HT1080 (cell line): ENCODE data around the gene TUBGCP5. TPM values are rescaled to one million over a fixed set of nuclear protein-coding genes. Genes with fewer than 3 reads are reported as not detected.

ENCODE experiments used
- DNase-seq: peaks from one replicate; pipeline ENCODE4 v3.0.0-alpha.2; 2015; ENCODE audit warnings: low read depth
- total RNA-seq: library from RNA; depleted of rRNA; stranded (reverse); fragments of >200 nt; shearing (Covaris generic); gene quantifications from 2 replicates; pipeline ENCODE4 v1.2.3, GENCODE V29; 2014

Gene TUBGCP5
- total RNA-seq, 1 experiment from 2014 or later = 18.9 TPM

DNA sequence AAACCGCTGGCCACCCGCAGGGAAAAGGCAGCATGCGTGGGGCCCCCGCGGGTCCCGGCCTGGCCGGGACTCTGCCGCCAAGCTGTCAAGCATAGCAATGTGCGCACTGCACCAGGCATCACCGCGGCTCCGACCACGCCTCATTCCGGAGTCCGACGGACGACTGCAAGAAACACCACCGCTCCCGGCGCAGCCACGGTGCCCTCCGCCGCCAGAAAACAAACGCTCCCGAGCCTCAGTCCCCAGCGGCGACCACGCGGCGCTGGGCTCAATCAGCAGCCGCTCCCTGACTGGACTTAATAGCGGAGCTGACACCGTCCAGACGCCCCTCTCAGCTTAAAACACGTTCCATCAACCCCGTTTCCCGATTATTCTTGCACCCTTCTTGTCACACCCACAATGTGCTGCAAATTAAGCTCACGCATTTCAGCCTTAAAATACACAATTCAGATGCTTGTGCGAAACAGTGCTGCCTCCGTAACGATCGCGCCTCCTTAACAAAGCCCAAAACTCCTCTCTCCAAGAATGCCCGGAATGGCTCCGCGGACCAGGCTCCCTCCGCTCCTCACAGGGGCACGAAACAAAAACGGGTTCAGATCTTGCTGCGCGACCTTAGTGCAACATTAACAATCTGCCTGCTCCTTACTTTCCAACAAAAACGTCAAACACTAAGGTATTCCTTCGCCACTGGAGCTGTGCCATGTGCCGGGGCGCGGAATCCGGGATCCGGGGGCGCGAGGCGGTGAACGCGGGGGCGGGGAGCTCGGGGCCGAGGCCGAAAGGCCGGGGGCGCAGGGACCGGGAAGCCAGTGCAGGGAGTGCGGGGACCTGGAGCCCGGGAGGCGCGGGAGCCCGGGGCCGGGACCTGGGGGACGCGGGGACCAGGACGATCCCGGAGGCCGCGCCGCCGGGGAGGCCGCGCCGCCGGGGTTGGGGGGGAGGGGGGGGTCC lies 59.9 kb downstream of the TUBGCP5 start:
- DNase-seq = peak; percentile 47

DNA sequence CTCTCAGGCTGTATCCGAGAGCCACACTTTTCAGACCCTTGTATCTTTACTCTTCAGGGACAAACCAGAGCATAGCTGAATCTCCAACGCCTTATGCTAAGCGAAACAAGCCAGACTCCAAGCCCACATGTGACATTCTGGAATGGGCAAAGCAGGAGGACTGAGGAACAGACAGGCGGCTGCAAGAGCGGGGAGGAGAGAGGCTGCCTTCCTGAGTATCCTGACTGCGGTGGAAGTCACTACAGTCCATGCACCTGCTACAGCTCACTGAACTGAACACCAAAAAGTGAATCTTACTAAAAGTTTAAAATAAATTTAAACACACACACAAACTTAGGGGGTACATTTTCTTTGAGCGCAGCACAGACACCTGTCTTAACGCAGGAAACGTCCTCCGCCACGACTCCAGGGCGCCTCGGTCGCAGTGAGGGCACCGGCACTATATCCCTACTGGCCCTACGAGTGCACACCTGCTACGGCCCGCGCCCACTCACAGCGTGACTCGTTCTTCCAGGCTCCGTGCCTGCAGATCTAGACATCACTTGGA lies 60.6 kb downstream of the TUBGCP5 start:
- no peak for DNase-seq

DNA sequence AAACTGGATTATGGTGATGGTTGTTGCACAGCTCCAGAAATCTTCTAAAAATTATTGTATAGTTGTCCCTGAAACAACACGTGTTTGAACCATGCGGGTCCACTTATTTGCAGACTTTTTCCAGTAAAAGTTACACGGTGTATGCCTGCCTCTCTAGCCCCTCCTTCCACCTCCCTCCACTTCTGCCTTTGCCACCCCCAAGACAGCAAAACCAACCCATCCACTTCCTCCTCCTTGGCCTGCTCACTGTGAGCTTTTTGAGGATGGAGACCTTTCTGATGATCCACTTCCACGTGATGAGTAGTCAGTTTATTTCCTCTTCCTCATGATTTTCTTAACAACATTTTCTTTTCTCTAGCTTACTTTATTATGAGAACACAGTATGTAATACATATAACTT lies 64.6 kb downstream of the TUBGCP5 start:
- no peak for DNase-seq

DNA sequence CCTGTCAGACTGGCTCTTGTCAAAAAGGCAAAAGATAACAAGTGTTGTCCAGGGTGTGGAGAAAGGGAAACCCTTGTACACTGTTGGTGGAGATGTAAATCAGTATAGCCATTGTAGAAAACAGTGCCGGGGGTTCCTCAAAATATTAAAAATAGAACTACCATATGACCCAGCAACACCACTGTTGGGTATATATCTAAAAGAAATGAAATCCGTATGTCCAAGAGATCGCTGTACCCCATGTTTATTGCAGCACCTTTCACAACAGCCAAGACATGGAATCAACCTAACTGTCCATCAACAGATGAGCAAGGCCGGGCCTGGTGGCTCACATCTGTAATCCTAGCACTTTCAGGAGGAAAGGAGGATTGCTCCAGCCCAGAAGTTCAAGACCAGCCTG lies 65.4 kb downstream of the TUBGCP5 start:
- DNase-seq = no peak

DNA sequence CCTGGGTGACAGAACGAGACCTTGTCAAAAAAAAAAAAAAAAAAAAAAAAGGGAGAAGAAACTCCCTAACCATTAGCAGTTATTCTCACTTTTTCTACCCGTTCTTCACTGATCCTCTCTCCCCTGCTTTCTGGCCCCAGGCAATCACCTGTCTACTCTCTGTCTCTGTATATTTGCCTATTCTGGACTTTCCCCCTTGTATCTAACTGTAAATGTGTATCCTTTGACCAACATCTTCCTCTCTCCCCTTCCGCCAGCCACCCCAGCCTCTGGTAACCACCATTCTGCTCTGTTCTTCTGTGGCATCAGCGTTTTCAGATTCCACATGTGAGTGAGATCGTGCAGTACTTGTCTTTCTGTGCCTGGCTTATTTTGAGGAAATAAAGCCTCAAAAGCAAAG lies 66.1 kb downstream of the TUBGCP5 start:
- DNase-seq = no peak

DNA sequence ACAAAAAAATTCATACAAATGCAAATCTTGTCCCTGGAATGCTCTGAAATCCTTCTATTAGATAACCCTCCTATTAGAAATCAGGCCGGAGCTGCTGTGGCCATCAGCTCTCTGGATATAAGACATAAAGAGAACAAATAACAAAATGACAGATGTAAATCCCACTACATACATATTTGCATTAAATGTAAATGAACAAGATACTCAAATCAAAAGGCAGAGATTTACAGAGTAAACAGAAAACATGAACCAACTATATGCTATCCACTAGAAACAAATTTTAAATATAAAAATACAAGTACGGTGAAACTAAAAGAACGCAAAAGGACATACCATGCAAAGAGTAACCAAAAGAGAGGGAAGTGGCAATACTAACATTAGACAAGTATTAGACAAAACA lies 69.9 kb downstream of the TUBGCP5 start:
- no peak for DNase-seq

DNA sequence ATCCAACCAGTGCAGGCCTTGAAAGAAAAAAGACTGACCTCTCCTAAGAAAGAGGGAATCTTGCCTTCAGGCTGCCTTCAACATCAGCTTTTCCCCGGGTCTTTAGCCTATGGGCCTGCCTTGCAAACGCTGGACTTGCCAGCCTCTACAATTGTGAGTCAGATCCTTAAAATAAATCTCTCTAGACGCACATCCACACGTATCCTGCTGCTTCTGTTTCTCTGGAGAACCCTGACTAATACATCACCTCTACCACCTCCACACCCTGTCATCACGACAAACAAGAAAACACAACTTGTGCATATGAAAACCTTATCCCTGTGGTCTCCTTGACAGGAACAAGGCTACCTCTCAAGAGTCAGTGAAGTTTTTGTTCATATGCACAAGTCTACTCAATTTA lies 71.0 kb downstream of the TUBGCP5 start:
- peak; percentile 94 for DNase-seq

DNA sequence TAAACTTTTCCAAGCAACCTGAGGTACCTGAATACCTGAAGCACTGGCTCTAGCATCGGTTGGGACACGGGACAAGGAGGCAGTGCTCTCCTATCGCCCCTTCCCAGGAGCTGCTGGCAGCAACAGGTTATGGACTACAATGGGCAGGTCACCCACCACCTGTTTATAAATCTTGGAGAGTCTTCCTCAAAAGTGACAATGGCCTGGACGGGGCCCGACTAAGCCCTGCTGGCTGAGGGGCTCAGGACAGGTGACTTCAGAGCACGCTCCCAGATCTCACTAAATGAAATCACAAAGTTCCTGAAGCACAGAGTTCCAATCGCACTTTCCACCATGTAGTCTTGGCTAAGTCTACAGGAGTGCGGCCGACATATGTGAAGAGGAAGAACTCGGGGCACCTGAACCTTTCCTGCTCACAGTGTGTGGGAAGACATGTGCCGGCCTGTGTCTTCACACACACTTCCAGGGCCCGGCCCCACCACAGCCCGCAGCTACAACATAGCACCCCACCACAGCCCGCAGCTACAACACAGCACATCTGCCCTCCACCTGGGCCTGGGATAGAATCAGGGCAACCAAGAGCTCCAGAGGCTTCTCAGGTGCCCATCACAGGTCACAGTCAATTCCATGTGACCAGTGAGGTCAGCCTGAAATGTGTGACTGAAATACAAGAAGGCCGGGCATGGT lies 72.1 kb downstream of the TUBGCP5 start:
- no peak for DNase-seq

DNA sequence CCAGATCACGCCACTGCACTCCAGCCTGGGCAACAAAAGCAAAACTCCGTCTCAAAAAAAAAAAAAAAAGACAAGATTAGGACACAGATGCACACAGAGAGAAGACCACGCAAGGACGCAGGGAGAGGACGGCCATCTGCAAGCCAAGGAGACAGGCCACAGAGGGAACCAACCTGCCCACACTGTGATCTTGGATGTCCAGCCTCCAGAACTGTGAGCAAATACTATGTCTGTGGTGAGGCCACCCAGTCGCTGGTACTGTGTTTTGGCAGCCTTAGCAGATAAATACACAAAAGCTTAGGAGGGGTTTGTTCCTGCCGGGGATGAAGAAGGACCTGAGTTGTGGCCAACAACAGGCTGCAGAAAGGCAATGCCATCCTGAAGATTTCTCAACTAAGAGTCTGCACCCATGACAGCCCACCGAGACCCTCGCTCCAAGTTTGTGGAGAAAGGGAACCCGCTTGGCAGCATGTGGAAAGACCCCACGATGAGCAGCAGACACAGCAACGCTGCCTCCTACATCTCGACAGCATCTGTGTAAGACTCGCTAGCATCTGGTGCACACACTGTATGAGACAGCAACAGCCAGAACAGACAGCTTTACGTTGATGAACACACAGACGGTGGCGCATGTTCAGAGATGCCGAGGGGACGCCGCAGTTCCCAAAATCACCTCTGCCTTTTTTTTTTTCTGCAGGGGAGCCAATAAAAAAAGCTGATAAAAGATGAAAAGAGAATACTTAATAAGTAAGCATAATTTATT lies 72.9 kb downstream of the TUBGCP5 start:
- DNase-seq = no peak

DNA sequence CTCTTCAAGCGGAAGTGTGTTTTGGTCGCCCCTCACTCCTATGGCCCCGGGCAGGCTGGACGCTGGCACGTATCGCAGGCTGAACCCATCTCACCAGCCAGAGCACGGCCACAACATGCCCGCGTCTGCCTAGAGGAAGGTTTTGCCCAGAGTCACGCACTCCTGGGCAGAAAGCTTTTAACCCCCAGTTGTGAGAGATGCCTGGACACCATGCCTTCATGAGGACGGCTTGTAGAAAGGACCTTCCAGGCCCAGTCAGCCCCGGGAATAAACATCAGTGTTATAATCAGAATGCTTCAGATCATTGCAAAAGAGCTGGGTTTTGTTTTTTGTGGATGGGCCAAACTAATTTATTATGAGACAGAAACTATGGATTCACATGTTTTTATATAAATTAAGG lies 75.7 kb downstream of the TUBGCP5 start:
- DNase-seq = no peak

DNA sequence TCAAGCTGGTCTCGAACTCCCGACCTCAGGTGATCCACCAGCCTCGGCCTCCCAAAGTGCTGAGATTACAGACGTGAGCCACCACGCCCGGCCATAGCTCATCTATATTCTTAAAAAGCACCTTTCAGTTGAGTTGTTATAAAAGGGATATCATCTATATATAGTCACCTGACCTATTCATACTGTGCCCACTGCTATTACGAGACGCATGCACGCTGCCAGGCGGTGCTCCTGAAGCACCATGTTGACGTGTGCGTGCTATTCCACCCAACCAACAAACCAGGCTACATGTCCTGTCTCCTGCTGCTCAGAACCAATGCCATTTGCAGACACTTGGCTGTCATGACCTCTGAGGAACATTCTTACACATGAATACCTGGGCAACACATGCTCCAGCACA lies 76.8 kb downstream of the TUBGCP5 start:
- DNase-seq = no peak

DNA sequence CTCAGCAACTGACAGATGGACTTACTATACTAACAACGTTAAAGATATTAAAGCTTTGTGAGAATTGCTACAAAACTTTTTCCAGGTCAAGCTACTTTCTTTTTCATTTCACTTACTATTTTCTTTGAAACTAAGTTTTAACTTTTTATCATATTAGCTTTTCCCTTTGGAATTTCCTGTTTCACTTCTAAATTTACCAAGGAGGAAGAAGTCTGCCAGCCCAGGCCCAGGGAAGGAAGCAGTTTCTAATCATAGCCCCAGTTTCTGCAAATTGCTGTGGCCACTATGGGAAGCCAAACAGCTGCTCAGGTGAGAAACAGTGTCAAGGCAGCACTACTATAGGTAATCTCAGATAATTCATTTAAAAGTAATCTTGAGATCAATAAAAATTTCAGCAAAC lies 77.6 kb downstream of the TUBGCP5 start:
- DNase-seq = no peak

DNA sequence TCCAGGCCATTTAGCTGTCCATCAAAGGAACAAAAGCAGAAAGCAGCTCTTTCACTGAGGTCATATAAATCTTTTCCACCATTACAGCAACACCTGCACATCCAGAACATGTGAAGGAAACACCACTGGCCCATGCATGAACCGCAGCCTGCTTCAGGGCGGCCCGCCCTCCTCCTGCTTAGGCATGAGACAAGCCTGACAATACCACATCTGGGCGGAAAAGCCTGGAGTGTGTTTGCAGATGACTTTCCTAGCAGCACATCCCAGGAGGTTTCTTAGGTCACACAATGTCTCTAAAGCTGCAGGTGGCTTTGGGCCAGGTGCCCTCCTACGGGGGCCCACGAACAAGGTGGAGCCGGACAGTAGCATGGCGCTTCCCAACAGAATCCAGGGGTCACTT lies 78.8 kb downstream of the TUBGCP5 start:
- no peak for DNase-seq

DNA sequence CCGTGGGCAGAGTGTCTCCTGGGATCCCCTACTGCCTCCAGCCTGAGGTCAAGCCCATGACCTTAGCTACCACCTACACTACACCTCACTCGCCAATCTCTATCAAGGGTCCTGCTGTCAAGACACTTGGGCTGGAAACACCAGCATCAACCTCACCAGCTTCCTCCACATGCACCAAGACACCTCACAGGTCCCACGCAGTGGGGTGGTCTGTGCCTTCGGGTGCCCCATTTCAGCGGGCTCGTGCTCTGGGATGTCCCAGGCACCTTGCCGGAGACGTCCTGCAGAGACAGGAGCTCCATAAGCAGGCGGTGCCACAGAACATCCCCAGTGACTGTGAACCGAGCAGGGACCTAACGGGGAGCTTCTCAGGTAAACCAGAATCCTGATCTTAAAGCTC lies 79.2 kb downstream of the TUBGCP5 start:
- no peak for DNase-seq

DNA sequence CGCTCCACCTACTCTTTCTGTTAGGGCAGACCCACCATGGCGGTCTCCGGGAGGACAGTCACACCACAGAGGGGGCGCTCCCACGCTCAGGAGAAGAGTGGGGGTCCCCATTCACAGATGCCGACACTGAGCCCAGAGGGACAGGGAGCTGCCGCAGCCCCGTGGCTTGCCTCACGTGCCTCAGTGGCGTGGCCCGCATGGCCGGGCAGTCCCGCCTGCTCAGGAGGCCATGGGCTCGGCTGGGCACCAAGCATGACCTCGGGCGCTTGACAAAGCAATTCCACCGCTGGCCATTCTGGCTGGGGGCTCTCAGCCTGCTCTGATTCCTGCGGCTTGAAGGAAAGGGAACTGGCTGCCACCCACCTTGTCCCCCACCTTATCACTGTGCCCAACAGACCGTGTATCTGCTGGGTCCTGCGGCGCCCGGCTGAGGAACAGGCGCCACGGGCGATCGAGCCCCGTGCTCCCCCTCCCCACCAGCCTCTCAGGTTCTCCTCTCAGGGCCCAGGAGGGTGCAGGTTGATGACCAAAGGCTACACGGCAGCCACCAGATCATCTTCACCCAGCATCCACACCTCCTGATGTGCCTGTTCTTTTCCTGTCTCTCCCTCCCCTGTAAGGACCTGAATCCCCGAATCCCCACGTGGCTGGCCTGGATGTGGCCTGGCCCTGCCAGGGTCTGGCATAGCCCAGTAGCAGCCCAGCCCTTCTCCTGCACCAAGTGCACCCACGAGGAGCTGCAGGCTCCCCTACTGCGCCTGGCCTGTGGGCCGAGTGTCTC lies 79.9 kb downstream of the TUBGCP5 start:
- no peak for DNase-seq

DNA sequence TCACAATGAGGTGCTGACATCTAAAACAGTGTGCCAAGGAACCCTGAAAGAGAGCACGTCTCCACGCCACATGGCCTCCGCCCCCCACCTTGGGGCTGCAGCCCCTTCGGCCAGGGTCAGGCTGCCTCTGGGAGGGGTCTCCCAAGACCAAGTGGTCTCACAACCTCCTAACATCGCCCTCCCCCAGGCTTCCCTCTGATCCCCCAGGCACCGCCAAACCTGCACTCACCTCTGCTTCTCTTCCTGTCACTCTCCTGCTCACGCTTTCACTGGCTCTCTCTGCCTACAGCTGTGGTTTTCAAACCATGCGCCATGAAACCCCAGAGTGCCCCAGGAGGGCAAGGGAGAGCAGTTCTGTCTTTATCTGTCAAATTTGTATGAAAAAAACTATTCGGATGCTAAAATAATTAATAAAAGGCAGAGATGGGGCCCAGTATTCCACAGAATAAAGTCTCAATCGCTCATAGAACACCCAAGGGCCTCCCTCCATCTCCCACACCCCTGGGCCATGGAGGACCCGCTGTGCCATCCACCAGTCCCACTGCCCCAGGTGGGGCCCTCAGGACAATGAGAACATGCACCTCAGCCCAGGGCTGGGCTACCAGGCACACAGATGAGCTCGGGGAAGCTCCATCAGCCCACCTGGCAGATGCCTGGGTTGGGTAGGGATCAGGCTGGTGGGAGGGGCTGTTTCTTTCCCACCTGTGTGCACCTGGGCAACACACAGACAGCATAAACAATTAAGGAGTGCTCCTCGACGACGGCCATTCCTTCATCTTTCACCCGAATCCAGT lies 80.7 kb downstream of the TUBGCP5 start:
- no peak for DNase-seq

DNA sequence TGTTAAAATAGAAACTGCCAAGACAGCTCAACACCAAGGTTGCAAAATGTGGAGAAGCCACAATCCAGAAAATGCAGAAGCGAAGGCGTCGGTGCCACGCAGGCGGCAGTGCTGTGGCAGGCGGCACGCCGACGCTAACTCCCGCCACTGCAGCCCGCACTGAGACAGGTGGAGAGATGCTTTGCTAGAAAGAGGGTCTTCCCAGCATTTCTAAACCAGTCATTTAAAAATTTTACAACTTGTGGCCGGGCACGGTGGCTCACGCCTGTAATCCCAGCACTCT lies 82.5 kb downstream of the TUBGCP5 start:
- DNase-seq = no peak

DNA sequence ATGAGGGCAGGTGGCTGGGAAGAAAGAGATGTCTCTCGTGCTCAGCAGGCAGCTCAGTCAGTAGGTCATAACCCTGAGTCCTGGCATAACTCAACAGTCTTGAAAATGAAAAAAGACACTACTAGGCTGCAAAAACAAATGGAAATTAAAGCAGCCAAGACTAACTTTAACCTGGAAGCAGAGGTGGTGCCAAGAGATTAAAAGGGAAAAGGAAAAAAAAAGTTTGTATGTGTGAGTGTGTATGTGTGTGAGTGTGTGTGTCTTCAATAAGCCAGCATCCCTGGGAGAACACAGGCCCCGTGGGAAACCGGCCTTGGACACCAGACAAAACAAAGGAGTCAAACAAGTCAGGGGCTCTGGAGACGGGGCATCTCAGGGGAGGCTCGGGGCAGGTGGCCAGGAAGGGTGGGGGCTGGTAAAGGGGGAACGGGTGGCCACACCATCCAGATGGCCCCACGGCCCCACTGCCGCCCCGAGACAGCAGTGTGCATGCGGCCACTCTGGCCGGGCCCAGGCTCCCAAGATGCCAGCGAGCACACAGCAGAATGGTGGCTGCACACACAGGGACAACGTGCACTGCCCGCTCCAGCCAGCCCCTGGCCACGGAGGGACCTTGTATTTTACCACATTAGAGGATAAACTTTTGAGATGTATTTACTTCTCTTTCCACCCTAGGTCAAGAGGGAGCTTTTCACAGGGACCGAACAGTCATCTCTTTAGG lies 83.0 kb downstream of the TUBGCP5 start:
- DNase-seq = no peak

DNA sequence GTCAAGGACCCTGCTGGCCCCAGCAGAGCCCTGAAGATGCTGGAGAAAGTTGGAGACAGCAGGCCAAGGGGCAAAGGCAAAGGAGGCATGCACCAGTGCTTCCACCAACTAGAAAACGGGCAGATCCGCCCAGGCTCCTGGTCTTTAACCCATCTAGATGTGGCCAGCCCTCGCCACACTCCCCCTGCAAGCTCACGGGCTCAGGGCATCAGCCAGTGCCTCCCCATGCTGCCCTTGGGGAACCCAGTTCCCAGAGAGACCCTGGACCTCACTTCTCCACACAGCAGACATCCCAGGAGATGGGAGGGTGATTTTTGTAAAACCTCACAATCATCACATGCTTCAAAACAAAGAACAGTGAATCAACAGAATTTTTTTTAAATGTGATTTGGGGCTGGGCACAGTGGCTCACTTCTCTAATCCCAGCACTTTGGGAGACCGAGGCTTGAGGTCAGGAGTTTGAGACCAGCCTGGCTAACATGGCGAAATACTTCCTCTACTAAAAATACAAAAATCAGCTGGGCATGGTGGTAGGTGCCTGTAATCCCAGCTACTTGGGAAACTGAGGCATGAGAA lies 83.7 kb downstream of the TUBGCP5 start:
- DNase-seq = no peak
